GM19455 (cell line): ENCODE data around the gene A1BG.
A peak's percentile ranks its signal among the peaks of the same experiment; 100 is the strongest.

Experiments
- ATAC-seq: cut with Tn5 transposase; IDR thresholded peaks from one replicate; pipeline ENCODE4 v1.9.1; 2021; ENCODE audit not compliant: unreplicated experiment

A1BG gene

DNA sequence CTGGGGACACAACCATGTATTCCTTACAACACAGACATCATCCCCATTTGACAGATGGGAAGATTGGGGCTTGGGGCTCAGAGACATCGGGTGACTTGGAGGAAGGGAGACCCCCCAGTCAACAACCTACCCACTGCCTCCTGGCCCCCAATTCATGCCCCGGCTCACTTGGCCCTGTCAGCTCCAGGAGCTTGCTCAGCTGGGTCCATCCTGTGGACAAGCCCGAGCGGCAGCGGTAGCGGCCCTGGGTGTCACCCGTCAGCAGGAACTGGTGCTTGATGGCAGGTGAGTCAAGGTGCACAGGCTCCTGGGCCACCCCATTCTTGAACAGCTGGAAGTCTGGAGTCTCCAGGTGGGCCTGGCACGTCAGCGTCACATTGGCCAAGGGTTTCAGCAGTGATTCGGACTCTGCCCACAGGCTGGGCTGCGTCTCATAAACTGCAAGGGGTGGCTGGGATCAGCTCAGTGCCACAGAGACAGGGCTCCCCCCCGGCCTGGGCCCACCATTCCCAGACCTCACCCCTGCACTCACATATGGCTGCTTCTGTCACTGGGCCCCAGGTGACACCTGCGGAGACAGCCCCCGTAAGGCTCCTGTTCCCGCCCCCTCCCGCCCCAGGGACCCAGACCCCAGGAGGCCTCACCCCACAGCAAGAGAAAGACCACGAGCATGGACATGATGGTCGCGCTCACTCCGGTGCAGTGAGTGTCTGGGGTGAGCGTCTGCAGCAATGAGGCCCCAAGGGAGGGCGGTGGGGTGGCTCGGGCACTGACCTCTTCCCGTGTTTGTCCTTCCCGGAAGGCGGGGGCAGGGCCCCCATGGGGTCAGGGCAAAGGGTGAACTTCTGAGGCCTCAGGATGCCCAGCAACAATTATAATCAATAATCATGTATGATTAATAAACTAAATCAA is at the start of gene A1BG:
Gene A1BG (minus strand): TSS at position 733 of the 912 bp plus-strand sequence. CDS start 55 bp downstream, at position 678.
- ATAC-seq: no peak

DNA sequence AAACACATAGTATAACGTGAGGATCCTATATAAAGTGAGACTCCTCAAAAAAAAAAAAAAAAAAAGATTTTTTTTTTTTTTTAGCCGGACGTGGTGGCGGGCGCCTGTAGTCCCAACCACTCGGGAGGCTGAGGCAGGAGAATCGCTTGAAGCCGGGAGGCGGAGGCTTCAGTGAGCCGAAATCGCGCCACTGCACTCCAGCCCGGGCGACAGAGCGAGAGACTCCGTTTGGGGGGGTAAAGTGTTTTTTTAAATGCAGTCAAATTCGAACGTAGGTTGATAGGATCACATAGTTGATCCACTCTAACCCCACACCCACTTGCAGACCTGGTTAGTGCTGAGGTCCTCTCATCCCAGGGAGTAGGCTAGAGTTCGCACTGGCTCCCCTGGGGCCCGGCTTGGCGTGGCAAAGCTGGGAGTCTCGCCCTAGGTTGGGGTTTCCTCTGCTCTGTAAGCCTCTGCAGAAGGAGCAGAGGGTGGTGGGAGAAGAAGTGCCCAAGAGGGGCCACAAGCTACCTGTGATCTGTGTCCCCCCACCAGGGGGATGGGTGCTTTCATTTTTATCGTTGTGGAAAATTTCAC is 48.6 kb upstream of the A1BG start:
- ATAC-seq: no peak

- peak; percentile 90 for ATAC-seq
Observed at GRCh38 chr19:58400916-58401839, 47.9 kb upstream of the A1BG start.

- ATAC-seq: no peak
Observed at GRCh38 chr19:58400316-58400915, 47.1 kb upstream of the A1BG start.

- no peak for ATAC-seq
Observed at GRCh38 chr19:58399903-58400302, 46.6 kb upstream of the A1BG start.

DNA sequence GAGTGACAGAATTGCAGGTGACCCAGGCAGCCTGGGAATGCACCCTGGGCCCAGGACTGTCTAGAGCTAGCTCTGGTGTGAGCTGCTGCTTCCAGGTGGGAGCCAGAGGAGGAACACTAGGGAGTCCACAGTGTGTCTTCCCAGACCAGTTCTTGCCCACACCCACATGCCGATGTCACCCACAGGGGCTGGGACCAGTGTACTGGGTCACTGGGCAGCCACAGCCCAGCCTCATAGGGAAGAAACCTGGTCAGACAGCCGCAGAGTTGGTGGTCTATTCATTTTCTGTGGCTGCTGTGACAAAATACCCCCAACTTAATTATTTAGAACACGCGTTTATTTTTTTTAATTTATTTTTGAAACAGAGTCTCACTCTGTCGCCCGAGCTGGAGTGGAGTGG is 45.3 kb upstream of the A1BG start:
- ATAC-seq: no peak

DNA sequence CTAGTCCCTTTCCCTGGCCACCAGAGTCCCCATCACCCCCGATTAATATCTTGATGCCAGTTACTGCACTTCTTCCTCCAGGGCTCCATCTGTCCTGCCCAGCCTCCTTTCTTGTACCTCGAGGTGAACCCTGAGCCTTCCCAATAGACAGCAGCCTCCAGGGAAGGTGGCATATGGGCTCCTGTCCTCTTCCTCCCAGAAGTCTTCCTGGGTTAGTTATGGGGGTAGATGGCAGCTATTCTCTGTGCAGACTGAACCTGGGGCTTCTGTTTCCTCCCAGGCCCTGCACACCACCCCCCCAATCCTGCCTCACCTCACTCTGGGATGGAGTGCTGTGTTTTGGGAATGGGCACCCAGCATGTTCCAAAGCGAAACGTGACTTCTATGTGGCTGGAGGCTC is 44.8 kb upstream of the A1BG start:
- no peak for ATAC-seq

GRCh38 chr19:58397533-58398037 is 44.3 kb upstream of the A1BG start:
- no peak for ATAC-seq

DNA sequence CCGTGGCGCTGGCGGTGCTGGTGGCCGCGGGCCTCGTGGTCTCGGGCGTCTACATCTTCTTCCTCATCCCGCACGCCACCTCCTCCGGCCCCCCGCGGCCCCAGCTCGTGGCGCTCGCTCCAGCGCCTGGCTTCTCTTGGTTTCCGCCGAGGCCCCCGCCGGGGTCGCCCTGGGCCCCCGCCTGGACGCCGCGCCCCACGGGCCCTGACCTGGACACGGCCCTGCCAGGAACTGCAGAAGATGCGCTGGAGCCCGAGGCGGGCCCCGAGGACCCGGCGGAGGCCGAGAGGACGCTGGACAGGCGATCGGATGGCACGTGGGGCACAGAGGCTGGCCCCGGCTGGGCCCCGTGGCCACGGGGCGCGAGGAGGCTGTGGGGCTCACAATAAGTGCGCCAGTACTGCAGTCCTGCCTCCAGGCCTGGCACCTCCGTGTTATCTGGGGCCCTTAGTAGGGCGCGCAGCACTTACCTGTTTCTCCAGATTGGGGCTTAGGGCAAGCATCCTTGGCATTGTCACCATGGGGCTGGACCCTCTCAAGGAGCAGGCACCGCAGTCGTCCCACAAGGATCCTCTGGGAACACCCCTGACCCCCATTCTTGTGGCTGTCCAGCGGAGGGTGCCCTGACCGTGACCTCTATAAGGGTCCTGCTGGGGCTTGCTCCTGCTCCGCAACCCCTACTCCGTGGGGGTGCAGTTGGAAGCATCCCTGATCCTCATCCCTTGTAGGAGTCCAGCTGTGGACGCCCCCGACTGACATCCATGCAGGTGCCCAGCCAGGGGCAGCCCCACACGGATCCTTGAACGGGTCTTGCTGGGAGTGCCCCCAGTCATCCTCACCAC is 43.6 kb upstream of the A1BG start:
- no peak for ATAC-seq

- no peak for ATAC-seq
Observed at GRCh38 chr19:58395979-58396627, 42.8 kb upstream of the A1BG start.

DNA sequence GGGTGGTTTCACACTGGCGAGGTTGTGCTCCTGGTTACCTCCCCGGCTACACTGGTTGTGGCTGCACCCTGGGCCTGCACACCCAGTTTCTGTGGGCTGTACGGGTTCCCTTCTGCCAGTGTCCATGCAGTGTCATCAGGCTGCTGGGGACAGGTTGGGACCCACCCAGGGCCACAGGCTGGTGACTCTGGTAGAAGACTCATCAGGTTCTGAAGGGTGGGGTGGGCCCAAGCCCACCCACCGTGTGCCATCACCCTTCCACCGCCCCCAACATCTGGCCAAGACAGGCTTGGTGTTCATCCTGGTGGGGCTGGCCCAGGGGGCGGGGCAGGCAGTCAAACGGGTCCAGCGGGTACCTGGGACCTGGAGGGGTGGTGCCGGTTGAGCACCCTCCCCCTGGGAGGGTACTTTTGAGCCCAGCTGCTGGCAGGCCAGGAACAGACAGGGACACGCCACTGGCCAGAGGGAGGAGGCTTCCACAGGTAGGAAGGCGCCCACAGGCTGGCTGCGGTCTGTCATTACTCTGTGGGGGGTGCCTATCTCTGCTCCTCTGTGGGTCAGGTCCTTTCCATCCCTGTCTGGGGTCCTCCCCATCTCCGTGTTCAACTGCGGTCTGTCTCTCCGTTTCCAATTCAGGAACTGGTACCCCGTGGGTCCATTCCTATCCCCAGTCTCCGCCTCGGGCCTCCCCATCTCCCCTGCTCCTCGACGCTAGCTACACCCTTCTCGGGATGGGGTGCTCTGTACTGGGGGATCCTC is 42.1 kb upstream of the A1BG start, which contains the start of gene RNF225:
Gene RNF225 (plus strand): TSS at position 437 of the 759 bp plus-strand sequence. CDS start 434 bp downstream, outside the sequence.
- ATAC-seq: no peak

GRCh38 chr19:58394821-58395219 is 41.5 kb upstream of the A1BG start:
- no peak for ATAC-seq

GRCh38 chr19:58393725-58394033 is 40.4 kb upstream of the A1BG start:
- no peak for ATAC-seq

DNA sequence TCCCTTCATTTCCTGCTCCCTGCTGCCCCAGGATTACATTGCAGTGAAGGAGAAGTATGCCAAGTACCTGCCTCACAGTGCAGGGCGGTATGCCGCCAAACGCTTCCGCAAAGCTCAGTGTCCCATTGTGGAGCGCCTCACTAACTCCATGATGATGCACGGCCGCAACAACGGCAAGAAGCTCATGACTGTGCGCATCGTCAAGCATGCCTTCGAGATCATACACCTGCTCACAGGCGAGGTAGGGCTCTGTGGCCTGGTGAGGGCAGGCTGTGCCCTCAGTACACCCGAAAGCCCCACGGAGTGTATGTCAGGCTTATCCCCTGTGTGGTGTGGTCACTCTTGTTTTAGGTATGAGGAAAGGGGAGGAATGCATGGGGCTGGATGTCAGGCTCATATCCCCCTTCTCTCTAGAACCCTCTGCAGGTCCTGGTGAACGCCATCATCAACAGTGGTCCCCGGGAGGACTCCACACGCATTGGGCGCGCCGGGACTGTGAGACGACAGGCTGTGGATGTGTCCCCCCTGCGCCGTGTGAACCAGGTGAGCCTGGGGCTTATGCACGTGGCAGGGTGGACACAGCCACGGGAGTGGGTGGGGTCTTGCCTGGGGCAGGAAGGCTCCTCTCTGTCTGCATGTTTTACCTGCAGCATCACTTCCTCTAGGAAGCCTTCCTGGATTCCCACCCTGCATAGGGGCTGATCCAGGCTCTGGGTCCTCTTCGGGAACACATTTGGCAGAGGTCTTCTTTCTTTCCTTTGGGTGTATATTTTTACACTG is 39.8 kb upstream of the A1BG start:
- ATAC-seq: no peak

DNA sequence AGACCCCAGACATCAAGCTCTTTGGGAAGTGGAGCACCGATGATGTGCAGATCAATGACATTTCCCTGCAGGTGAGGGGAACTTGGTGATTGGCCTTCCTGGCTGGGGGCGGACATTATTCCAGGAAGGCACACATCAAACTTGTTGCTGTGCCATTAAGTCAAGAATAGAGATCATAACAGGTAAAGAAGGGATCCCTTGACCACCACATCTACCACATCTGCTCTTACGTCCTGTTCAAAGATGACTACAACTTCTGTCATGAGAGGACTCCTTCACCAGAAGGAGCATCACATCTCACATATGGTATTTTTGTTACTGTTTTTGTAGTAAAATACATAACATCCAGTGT is 34.9 kb upstream of the A1BG start:
- ATAC-seq: no peak

DNA sequence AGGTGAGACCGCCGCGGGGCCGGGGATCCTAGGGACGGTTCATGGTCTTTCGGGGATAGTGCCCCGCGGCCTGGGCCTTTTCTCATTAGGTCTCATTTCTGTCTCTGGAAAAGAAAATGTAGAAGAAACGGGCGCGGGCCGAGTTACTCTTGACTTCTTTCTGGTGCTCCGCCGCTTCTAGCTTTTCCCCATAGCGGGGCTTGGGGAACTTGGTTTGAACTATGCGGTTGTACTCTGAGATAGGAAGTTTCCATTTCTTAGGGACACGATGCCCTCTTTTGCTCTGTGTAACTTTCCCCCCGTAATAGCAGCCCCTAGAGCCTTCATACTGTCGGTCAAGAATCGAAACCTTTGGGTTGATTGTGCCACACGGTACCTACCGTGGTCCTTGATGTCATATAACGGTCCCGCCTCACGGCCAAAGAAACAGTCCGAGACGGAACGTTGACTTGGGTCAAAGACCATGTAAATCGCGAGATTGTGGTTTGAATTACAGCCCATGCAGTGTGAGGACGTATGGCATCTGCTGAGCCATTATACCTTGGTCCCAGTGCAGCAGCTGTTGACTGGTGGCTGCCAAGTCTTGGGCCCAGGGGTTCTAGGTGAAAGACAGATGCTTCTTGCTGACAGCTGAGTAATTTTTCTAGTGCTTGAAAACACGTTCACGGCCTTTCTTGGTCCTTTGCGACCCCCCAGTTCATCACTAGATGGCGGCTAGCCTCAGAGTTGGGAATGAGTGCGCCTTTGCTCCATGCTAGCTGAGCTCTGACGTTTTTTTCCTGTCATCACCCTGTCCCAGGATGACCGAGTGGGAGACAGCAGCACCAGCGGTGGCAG is 34.3 kb upstream of the A1BG start:
- no peak for ATAC-seq
